DMS53 treated with DMSO at 0.1 percent for 48 hours (cell line): ENCODE data around the gene GULP1.
"Not testable (repeated sequence)": the region's sequence is repeated elsewhere in the genome, so short reads cannot be mapped to it uniquely, and the experiment has no call there.

ENCODE experiments used
- DNase-seq: peaks from one replicate; lab custom pipeline; 2025; ENCODE audit not compliant: unreplicated experiment; lab: John Stamatoyannopoulos, UW

Gene GULP1

GRCh38 chr2:188459061-188459460 is 167.4 kb downstream of the GULP1 start:
- DNase-seq, result no peak

DNA sequence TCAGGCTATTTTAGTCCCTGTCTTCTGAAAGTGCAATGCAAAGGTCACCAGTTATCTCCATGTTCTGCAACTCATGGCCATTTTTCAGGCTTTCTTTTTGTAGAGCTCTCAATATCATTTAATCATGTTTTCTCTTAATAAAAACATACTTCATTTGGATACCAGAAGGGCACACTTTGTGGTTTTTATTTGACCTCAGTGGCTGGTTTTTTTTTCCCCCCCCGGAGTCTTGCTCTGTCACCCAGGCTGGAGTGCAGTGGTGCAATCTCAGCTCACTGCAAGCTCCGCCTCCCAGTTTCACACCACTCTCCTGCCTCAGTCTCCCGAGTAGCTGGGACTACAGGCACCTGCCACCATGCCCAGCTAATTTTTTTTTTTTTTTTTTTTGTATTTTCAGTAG is 174.4 kb downstream of the GULP1 start:
- not testable (repeated sequence) for DNase-seq

GRCh38 chr2:188466761-188467160 is 175.1 kb downstream of the GULP1 start:
- DNase-seq, result no peak

DNA sequence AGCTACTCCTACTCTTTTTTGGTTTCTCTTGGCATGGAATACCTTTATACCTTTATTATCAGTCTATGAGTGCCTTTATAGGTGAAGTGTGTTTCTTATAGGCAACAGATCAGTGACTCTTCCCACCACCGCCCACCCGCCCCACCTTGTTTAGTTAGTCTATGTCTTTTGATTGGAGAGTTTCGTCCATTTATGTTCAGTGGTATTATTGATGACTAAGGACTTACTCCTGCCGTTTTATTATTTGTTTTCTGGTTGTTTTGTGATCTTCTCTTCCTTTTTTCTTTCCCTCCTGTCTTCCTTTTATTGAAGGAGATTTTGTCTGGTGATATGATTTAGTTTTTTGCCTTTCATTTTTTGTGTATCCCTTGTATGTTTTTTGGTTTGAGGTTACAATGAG is 179.5 kb downstream of the GULP1 start:
- no peak for DNase-seq

DNA sequence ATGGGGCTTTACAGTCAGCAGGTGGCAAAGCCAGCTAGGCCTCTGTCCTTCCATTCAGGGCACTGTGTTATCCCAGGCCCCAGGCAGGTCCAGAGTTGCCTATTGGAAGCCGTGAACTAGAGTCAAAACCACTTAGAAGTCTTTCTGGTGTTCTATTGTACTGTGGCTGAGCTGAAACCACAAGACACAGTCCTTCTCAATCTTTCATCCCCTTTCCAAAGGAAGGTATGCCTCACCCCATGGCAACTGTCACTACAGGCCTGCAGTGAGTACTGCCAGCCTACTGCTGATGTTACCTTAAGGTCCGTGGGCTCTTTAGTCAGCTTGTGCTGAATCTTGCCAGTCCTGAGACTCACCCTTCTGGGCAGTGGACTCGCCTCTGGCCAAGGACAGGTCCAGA is 181.6 kb downstream of the GULP1 start:
- DNase-seq, result no peak

- no peak for DNase-seq
These were observed 182.6 kb downstream of the GULP1 start for GRCh38 chr2:188474316-188474715.

DNA sequence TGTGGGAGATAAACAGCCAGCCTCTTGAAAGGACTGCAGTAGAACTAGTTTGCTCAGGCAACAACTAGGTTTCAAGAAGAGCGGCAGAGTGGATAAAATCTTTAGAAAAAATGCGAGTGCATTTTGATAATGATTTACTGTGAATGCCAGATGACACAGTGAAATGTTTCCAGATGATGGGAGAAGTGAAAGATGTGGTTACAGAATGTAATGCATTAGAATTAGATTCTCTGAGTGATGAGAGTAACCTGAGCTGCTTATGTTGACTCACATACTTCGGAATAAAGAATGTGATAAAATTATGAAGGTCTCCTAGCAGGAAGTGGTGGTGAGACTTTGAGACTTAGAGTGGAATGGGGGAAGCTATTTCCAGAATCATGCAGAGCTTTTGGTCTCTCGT is 184.3 kb downstream of the GULP1 start:
- peak; percentile 86 for DNase-seq

DNA sequence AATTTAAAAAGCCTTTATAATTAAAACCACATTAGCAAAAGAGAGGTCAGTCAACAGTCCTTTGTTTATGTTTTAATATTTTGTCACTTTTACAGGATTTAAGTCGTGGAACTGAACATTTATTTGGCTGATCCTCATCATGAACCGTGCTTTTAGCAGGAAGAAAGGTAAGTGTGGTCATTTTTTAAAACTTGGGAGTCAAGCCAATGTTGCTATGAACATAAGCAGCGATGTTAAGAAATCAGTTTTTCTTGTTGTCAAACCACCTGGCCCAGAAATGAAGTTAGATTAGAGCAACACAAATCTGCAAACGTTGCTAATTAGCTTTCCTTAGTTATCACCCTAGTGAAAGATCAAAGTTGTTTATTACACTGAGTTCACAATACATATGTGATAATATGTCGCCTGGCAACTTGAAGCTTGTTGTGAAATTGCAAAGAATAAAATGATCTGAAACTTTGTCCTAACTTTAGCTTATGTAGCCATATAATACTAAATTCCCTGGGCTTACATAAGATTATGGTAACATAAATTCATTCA is 186.0 kb downstream of the GULP1 start:
- no peak for DNase-seq

DNA sequence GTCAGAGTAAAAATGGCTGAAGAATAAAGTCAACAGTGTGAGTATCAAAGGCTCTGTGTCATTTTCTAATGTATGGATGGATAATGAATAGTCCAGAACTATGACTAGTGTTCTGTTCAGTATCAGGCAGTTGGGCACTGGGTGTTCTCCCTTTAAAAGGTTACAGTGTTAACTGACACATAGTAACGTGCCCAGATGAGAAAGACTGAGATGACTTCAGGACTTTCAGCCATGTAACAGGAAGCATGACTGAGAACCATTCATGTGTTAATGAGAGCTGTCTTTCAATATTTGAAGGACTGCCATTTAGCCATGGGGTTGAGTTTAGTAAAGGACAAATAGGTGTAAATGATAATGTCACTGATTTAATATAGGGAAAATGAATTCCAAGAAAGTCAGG is 187.1 kb downstream of the GULP1 start:
- peak; percentile 75 for DNase-seq

DNA sequence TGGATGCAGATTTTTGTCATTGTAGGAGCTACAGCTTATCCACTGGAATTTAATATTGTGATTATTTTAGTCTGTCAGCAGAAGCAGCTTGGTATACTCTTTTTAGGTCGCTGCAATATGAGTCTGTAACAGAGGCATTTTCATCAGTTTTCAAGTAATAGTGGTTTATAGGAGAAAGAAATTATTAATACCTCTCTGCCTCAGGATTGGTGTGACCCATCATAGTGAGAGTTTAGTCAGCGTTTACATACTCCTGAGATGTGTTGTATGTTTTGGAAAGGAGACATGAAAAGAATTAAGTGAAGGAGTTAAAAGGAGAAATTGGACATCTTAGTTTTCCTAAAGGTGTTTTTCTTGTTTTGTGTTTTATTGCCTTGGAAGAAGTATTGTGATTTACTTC is 189.8 kb downstream of the GULP1 start:
- no peak for DNase-seq

DNA sequence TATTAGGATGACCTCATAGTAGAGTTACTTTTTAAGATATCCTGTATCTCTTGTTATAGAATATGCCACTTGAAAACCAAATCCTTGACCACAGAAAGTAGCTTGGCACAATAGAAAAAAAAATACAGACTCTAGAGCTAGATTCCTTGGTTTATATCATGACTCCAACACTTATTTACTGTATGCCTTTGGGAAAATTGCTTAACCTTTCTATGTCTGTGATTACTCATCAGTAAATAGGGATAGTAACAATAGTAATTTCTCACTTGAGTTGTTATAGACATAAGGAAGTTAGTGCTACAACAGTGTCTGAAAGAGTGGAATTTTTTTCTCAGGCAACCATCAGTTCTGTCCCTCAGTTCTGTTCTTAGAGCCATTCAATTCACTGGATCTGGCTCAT is 193.8 kb downstream of the GULP1 start:
- DNase-seq, result peak; percentile 42

DNA sequence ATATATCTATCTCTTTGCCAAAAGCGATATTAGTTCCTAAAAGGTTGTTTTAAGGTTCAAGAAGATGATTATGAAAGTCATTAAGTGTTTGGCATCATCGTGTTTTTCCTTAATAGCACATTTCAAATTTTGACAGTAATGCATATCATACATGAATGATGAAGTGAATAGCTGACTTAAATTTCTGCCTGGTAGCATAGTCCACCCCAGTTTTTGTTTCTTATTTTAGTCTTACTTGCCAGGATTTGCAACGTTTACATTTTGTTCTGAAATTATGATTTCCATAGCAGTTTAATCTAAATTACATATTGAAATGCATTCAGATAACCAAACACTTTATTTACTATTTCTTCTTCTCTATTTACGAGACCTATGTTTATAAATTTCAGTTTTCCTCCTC is 201.1 kb downstream of the GULP1 start:
- DNase-seq, result no peak

DNA sequence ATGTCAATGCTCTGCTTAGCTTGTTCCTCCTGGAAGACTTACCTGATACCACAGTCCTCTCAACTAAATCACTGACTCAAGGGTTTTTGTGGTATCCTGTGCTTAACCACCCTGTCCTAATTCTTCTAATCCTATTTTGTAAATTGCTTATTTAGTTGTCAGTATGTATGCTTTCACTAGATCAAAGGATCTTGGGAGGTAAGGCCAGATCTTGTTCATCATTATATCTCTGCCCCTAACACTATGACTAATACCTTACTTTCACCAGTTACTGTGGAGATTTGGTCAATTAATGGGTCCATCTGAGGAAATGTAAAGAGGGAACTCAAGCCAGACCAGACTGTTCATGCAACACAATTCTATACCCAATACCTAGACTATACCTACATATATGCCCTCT is 203.2 kb downstream of the GULP1 start:
- DNase-seq, result no peak

DNA sequence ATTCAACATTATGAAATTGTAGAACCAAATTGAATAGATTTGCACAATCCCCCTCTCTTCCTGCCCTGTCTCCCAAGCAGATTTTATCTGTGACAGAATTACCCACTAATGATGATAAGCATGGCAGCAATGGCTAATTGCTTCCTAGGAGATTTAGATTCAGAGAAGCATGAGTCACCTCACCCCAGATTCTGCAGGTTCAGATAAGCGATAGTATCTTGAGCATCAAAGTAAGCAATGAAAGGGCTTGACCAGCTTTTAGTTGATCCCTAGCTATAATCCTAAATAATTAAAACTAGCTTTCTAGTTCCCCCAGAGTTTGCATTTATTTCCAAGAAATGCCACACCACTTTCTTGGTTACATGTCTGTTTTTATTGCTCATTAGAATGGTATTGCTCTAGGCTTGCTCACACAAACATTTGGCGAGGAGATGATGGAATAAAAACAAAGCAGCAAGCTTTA is 204.3 kb downstream of the GULP1 start:
- DNase-seq, result no peak

DNA sequence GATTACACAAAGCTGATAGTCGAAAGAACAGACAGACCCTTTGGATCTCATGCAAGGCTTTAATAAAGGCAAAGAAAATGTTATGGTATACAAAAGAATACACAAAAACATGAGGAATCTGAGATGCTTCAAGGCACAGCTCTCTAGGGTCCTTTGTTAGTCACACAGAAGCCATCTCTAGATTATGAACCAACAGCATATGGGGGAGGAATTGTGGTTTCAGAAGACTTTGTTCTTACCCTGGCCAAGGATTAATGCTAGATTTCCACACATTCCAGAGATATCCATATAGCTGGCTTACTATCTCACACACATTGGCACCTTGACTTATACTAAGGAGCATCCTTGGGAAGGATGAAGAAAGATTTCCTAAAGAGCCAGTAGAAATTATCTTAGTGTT is 206.1 kb downstream of the GULP1 start:
- DNase-seq, result no peak

GRCh38 chr2:188503975-188504374 is 212.3 kb downstream of the GULP1 start:
- DNase-seq, result no peak

- no peak for DNase-seq
These were observed 215.2 kb downstream of the GULP1 start for GRCh38 chr2:188506843-188507242.

GRCh38 chr2:188511346-188511745 is 219.7 kb downstream of the GULP1 start:
- DNase-seq, result peak; percentile 71

- DNase-seq, result peak; percentile 80
These were observed 220.8 kb downstream of the GULP1 start for GRCh38 chr2:188512456-188512855.

- no peak for DNase-seq
These were observed 224.2 kb downstream of the GULP1 start for GRCh38 chr2:188515918-188516317.

DNA sequence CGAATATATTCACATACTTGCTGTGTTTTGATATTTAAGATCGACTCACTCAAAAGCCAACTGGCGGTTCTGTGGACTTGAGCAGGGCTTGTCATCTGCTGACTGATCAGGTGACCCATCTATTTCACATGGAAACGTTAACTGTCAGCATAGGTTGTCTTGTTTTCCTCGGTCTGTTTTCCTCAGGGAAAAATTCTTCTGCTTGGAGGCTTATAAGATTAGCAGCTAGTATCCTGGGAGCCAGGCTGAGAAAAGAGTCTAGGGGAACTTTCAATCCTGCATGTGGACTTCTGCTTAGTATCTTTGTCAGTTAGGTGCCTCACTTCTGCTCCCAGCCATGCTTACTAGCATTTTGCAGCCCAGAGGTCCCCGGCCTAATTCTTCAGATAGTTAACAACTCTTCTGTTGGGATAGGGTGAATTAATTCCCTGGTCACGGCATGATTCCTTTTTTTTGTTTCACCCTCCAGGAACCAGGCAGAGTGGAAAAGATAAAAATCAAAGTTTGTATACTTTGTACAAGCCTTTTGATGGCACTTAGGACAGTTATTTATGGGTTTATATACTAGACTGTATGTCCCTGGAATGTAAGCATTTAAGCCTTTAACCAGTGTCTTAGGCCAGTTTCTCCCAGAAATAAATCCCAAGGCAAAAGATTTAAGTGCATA is 226.0 kb downstream of the GULP1 start:
- no peak for DNase-seq

- no peak for DNase-seq
These were observed 226.7 kb downstream of the GULP1 start for GRCh38 chr2:188518381-188518780.

- no peak for DNase-seq
These were observed 227.5 kb downstream of the GULP1 start for GRCh38 chr2:188519136-188519535.
